Neural cell (in vitro differentiated cells): ENCODE results near the gene WDR74. TPM values are rescaled to one million over a fixed set of nuclear protein-coding genes. Genes with fewer than 3 reads are reported as not detected.

Experiments
- H2AFZ ChIP-seq: fragments of 200-600, 300-800 bp; sonication (generic), shearing (Covaris generic); 2 replicates; pipeline ENCODE4 v1.6.0; 2014; ENCODE audit warnings: low read depth, mild to moderate bottlenecking, antibody characterized with exemption, low read length, moderate library complexity
- H3F3A ChIP-seq: fragments of 200-600 bp; shearing (Covaris generic); 2 replicates; pipeline ENCODE4 v1.6.1; 2016; ENCODE audit warnings: mild to moderate bottlenecking, moderate library complexity, mixed read lengths, antibody characterized with exemption, low read length; ENCODE audit not compliant: insufficient read depth, poor library complexity, severe bottlenecking
- H3K27ac ChIP-seq: fragments of 200-600, 300-800 bp; sonication (generic), shearing (Covaris generic); 2 replicates; pipeline ENCODE4 v1.5.1; 2014; ENCODE audit warnings: mild to moderate bottlenecking, low read length, moderate library complexity
- H3K27me3 ChIP-seq: fragments of 300-800, 200-600 bp; sonication (generic), shearing (Covaris generic); 2 replicates; pipeline ENCODE4 v1.6.0; 2014; ENCODE audit warnings: mild to moderate bottlenecking, low read depth, low read length, moderate library complexity; ENCODE audit not compliant: insufficient read depth
- H3K36me3 ChIP-seq: fragments of 300-800, 200-600 bp; sonication (generic), shearing (Covaris generic); 2 replicates; pipeline ENCODE4 v1.5.1; 2014; ENCODE audit warnings: mild to moderate bottlenecking, antibody characterized with exemption, low read length, moderate library complexity; ENCODE audit not compliant: insufficient read depth
- H3K4me2 ChIP-seq: fragments of 300-800, 200-600 bp; sonication (generic), shearing (Covaris generic); 2 replicates; pipeline ENCODE4 v1.6.0; 2014; ENCODE audit warnings: mild to moderate bottlenecking, low read length
- H3K4me3 ChIP-seq: fragments of 300-800, 200-600 bp; sonication (generic), shearing (Covaris generic); 2 replicates; pipeline ENCODE4 v1.5.1; 2014; ENCODE audit warnings: mild to moderate bottlenecking, low read length, moderate library complexity
- H3K79me2 ChIP-seq: fragments of 200-600 bp; shearing (Covaris generic); replicated peaks from 2 replicates; pipeline ENCODE4 v1.6.0; 2014; ENCODE audit warnings: mild to moderate bottlenecking, low read length, moderate library complexity; ENCODE audit not compliant: insufficient read depth
- H3K9ac ChIP-seq: fragments of 300-800, 200-600 bp; sonication (generic), shearing (Covaris generic); 2 replicates; pipeline ENCODE4 v1.6.1; 2016; ENCODE audit warnings: mild to moderate bottlenecking, low read length, mixed read lengths
- H3K9me2 ChIP-seq: fragments of 200-600 bp; shearing (Covaris generic); 2 replicates; pipeline ENCODE4 v1.6.1; 2016; ENCODE audit warnings: mild to moderate bottlenecking, low read length, mixed read lengths; ENCODE audit not compliant: insufficient read depth
- H3K9me3 ChIP-seq: fragments of 200-600, 300-800 bp; sonication (generic), shearing (Covaris generic); 2 replicates; pipeline ENCODE4 v1.6.1; 2016; ENCODE audit warnings: mild to moderate bottlenecking, mixed run types, low read length, moderate library complexity, mixed read lengths
- H4K20me1 ChIP-seq: fragments of 200-600 bp; shearing (Covaris generic); 2 replicates; pipeline ENCODE4 v1.6.1; 2016; ENCODE audit warnings: mild to moderate bottlenecking, mixed run types; ENCODE audit not compliant: insufficient read depth
- EP300 ChIP-seq: fragments of 450-650 bp; conservative IDR thresholded peaks from 2 replicates; pipeline ENCODE4 v1.6.1; 2014; ENCODE audit warnings: antibody characterized with exemption, mild to moderate bottlenecking, moderate library complexity; ENCODE audit not compliant: poor library complexity, severe bottlenecking
- EZH2 ChIP-seq: fragments of 200-600, 300-800 bp; shearing (Covaris generic), sonication (generic); IDR thresholded peaks from 2 replicates; pipeline ENCODE4 v1.6.1; 2014; ENCODE audit warnings: antibody characterized with exemption, low read length, borderline replicate concordance, mild to moderate bottlenecking; ENCODE audit not compliant: insufficient read depth, poor library complexity, severe bottlenecking
- MXI1 ChIP-seq: fragments of 450-650 bp; conservative IDR thresholded peaks from 2 replicates; pipeline ENCODE4 v1.6.1; 2014; ENCODE audit warnings: antibody characterized with exemption, mild to moderate bottlenecking; ENCODE audit not compliant: poor library complexity, severe bottlenecking
- POLR2AphosphoS5 ChIP-seq: IDR thresholded peaks from 2 replicates; pipeline ENCODE4 v1.6.1; 2012
- RAD21 ChIP-seq: fragments of 450-650 bp; conservative IDR thresholded peaks from 2 replicates; pipeline ENCODE4 v1.6.1; 2014; ENCODE audit warnings: antibody characterized with exemption, mild to moderate bottlenecking, moderate library complexity
- SMC3 ChIP-seq: fragments of 450-650 bp; conservative IDR thresholded peaks from 2 replicates; pipeline ENCODE4 v1.6.1; 2014; ENCODE audit warnings: antibody characterized with exemption, mild to moderate bottlenecking, moderate library complexity; ENCODE audit not compliant: poor library complexity
- TAF1 ChIP-seq: IDR thresholded peaks from 2 replicates; pipeline ENCODE4 v1.6.1; 2012; ENCODE audit warnings: low read depth
- polyA plus RNA-seq: library from polyadenylated mRNA; depleted of rRNA; stranded (reverse); fragments of >200 nt; gene quantifications from 2 replicates; pipeline ENCODE4 v1.2.3, GENCODE V29; 2014
- TF ChIP-seq, protein P1 (sequence below): IDR thresholded peaks from 2 replicates; pipeline ENCODE4 v1.6.1; 2012; ENCODE audit warnings: borderline replicate concordance
- TF ChIP-seq, protein P2 (sequence below): fragments of 450-650 bp; IDR thresholded peaks from 2 replicates; pipeline ENCODE4 v1.5.1; 2014; ENCODE audit warnings: antibody characterized with exemption, mild to moderate bottlenecking, moderate library complexity; ENCODE audit not compliant: poor library complexity, severe bottlenecking

Gene WDR74
- polyA plus RNA-seq, 1 donor from 2014 or later: 50.4 TPM

DNA sequence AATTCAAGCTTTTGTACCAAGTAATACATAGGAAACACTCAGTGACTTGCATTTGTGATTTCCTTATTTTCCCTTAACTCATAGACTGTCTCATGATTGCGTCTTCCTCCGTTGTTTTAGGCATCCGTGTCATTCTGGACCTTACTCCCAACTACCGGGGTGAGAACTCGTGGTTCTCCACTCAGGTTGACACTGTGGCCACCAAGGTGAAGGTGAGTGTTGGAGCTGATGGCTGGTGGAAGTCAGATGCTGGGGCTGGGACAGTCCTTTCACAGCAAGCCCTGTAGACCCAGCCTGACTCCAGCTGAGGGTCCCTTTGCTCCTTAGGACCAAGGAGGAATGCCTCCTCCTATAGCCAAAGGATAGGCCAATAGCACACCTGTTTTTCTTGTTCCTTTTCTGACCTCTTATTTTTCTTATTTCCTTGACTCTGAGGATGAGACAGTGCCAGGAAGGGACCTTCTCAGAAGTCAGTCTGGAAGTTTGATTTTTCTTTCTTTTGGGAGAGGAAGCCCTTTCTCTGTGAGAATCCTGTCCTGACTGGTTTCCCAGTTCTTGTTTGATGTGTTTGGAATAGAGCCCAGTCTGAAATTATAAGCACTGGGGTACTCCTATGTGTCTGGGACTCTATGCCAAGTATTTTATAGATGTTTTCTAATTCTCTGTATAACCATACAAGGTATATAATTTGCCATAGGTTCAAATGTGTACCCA is 43.6 kb upstream of the WDR74 start:
- H3K4me2 ChIP-seq: peak overlapping the region; percentile 82
- no peaks in the 10 kb centered on the region for H3K9me3 ChIP-seq
- H3K79me2 ChIP-seq: peaks cover 51% of the 10 kb centered on the region
- peak overlapping the region; percentile 90 for H3K4me3 ChIP-seq
- H3F3A ChIP-seq: no peaks in the 10 kb centered on the region
- H3K27ac ChIP-seq: peak overlapping the region; percentile 99
- no peak for TF ChIP-seq RAD21
- no peak for TF ChIP-seq TAF1
- no peak for TF ChIP-seq EZH2
- TF ChIP-seq POLR2AphosphoS5: no peak
- TF ChIP-seq, protein P1, sequence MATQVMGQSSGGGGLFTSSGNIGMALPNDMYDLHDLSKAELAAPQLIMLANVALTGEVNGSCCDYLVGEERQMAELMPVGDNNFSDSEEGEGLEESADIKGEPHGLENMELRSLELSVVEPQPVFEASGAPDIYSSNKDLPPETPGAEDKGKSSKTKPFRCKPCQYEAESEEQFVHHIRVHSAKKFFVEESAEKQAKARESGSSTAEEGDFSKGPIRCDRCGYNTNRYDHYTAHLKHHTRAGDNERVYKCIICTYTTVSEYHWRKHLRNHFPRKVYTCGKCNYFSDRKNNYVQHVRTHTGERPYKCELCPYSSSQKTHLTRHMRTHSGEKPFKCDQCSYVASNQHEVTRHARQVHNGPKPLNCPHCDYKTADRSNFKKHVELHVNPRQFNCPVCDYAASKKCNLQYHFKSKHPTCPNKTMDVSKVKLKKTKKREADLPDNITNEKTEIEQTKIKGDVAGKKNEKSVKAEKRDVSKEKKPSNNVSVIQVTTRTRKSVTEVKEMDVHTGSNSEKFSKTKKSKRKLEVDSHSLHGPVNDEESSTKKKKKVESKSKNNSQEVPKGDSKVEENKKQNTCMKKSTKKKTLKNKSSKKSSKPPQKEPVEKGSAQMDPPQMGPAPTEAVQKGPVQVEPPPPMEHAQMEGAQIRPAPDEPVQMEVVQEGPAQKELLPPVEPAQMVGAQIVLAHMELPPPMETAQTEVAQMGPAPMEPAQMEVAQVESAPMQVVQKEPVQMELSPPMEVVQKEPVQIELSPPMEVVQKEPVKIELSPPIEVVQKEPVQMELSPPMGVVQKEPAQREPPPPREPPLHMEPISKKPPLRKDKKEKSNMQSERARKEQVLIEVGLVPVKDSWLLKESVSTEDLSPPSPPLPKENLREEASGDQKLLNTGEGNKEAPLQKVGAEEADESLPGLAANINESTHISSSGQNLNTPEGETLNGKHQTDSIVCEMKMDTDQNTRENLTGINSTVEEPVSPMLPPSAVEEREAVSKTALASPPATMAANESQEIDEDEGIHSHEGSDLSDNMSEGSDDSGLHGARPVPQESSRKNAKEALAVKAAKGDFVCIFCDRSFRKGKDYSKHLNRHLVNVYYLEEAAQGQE: no peak
- TF ChIP-seq MXI1: no peak
- no peak for TF ChIP-seq SMC3
- TF ChIP-seq, protein P2, sequence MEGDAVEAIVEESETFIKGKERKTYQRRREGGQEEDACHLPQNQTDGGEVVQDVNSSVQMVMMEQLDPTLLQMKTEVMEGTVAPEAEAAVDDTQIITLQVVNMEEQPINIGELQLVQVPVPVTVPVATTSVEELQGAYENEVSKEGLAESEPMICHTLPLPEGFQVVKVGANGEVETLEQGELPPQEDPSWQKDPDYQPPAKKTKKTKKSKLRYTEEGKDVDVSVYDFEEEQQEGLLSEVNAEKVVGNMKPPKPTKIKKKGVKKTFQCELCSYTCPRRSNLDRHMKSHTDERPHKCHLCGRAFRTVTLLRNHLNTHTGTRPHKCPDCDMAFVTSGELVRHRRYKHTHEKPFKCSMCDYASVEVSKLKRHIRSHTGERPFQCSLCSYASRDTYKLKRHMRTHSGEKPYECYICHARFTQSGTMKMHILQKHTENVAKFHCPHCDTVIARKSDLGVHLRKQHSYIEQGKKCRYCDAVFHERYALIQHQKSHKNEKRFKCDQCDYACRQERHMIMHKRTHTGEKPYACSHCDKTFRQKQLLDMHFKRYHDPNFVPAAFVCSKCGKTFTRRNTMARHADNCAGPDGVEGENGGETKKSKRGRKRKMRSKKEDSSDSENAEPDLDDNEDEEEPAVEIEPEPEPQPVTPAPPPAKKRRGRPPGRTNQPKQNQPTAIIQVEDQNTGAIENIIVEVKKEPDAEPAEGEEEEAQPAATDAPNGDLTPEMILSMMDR: no peak
- no peak for TF ChIP-seq EP300
- no peaks in the 10 kb centered on the region for H3K9me2 ChIP-seq
- H3K27me3 ChIP-seq: no peaks in the 10 kb centered on the region
- H3K9ac ChIP-seq: peak overlapping the region; percentile 99
- H2AFZ ChIP-seq: no peak overlapping the region
- H4K20me1 ChIP-seq: no peaks in the 10 kb centered on the region
- peaks cover 16% of the 10 kb centered on the region for H3K36me3 ChIP-seq

DNA sequence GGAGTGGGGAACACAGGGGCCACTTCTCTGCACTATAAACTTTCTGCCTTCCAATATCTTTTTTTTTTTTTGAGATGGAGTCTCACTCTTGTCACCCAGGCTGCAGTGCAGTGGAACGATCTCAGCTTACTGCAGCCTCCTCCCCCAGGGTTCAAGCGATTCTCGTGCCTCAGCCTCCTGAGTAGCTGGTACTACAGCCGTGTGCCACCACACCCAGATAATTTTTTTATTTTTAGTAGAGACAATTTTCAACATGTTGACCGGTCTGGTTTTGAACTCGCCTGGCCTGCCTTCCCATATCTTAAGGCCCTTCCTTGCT is 43.0 kb upstream of the WDR74 start:
- H3K9me2 ChIP-seq: no peaks in the 10 kb centered on the region
- H3K27me3 ChIP-seq: no peaks in the 10 kb centered on the region
- H3K27ac ChIP-seq: peak overlapping the region; percentile 99
- TF ChIP-seq TAF1 (no peak), MXI1 (no peak), POLR2AphosphoS5 (no peak), RAD21 (no peak), SMC3 (no peak), EZH2 (no peak), EP300 (no peak)
- TF ChIP-seq, protein P2: no peak
- TF ChIP-seq, protein P1: no peak
- no peaks in the 10 kb centered on the region for H3K9me3 ChIP-seq
- no peak overlapping the region for H2AFZ ChIP-seq
- H3K79me2 ChIP-seq: peaks cover 51% of the 10 kb centered on the region
- no peaks in the 10 kb centered on the region for H4K20me1 ChIP-seq
- peak overlapping the region; percentile 90 for H3K4me3 ChIP-seq
- H3F3A ChIP-seq: no peaks in the 10 kb centered on the region
- H3K9ac ChIP-seq: peak overlapping the region; percentile 99
- peak overlapping the region; percentile 82 for H3K4me2 ChIP-seq
- H3K36me3 ChIP-seq: peaks cover 16% of the 10 kb centered on the region
